Body of pancreas (tissue), 4 donors: ENCODE measurements around the gene INSIG1. TPM values are rescaled to one million over a fixed set of nuclear protein-coding genes. Genes with fewer than 3 reads are reported as not detected.
A peak's percentile ranks its signal among the peaks of the same experiment; 100 is the strongest.

Experiments
- ATAC-seq: fragments of 150-250 bp; one replicate; pipeline ENCODE4 v1.9.1; 2016
- DNase-seq, 4 donors: peaks; one replicate each; pipeline ENCODE4 v3.0.0-alpha.2; 2019
- H3K27ac ChIP-seq, 4 donors: fragments of 200-600 bp; sonication (generic); 1 replicate in 3 of 4; 2 replicates in 1 of 4; pipeline versions ENCODE4 v1.5.1 to v1.6.1; 2016 to 2019; ENCODE audit warnings: mild to moderate bottlenecking in 1 of 4, mixed read lengths in 1 of 4, moderate library complexity in 1 of 4
- H3K27me3 ChIP-seq, 2 donors: fragments of 200-600 bp; sonication (generic); one replicate each; pipeline ENCODE4 v1.6.0; 2016; ENCODE audit warnings: mild to moderate bottlenecking in 1 of 2
- H3K36me3 ChIP-seq, 2 donors: fragments of 200-600 bp; sonication (generic); replicated peaks in 1 of 2; 2 replicates each; pipeline ENCODE4 v1.5.1; 2016; ENCODE audit warnings: low read depth in 2 of 2; ENCODE audit not compliant: insufficient read depth in 1 of 2
- H3K4me1 ChIP-seq: fragments of 200-600 bp; sonication (generic); one replicate; pipeline ENCODE4 v1.6.0; 2016
- H3K4me3 ChIP-seq, 2 donors: fragments of 200-600 bp; sonication (generic); 1 replicate in 1 of 2; 2 replicates in 1 of 2; pipeline ENCODE4 v1.5.1; 2016 to 2019
- H3K9me3 ChIP-seq, 3 donors: fragments of 200-600 bp; sonication (generic); 1 replicate in 2 of 3; 2 replicates in 1 of 3; pipeline ENCODE4 v1.5.1; 2016
- CTCF ChIP-seq, 7 experiments: fragments of 450-650 bp in 4 of 7; fragments of 200-600 bp in 3 of 7; sonication (generic) in 3 of 7; IDR thresholded peaks; one replicate each; pipeline ENCODE4 v1.5.1; 2016 to 2019; ENCODE audit warnings: antibody characterized with exemption in 7 of 7
- POLR2A ChIP-seq, 3 donors: fragments of 450-650 bp; IDR thresholded peaks; one replicate each; pipeline ENCODE4 v1.6.1; 2016; ENCODE audit warnings: antibody characterized with exemption in 3 of 3, mild to moderate bottlenecking in 2 of 3
- WGBS, 2 donors: methylation state at CpG; one replicate each; pipeline ENCODE4 v1.1.5; 2017; 5-methylcytosine and 5-hydroxymethylcytosine counted together
- intact Hi-C: fragments of 100-400 bp; cut with DNase I; formaldehyde crosslinking; loops from one replicate; pipeline ENCODE4 v1.15.1; 2023
- total RNA-seq, 2 donors: library from RNA; depleted of rRNA; stranded (reverse); fragments of >200 nt; gene quantifications; one replicate each; pipeline ENCODE4 v1.1.0, GENCODE V29; 2016

The INSIG1 gene
- total RNA-seq, 2 donors from 2014 or later = 47.0 to 79.8 TPM

DNA sequence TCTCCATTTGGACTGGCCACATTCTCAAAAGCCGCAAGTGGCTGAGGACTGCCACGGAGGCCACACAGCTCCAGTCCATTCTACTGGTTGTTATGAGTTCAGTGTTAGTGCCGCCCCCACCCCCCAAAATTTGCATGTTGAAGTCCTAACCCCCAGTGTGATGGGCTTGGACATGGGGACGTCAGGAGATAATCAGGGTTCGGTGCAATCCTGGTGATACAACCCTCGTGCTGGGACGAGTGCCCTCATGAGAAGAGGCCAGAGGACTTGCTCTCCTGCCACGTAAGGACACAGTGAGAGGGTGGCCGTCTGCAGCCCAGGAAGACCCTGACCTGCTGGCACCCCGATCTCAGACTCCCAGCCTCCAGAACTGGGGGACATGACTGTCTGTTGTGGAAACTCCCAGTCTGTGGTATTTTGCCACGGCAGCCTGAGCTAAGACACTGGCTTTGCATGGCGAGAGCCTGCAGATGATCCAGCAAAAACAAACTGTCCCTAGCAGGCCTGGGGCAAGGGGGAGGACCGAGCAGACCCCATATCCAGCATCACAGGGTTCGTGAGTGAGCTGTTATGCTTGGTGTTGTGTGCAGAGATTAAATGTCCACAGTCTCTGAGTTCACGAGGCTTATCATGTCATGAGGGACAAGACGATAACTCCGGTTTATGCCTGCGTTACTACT is 41.5 kb upstream of the INSIG1 start:
- WGBS, 2 donors = 55 to 72% methylated on average over 11 to 18 of the region's 18 CpGs
- Histone ChIP-seq H3K36me3 (no peaks in the 10 kb centered on the region), H3K27ac (peak overlapping the region in 3 of 4 donors; percentile 87 to 93 (median 88)), H3K27me3 (no peaks in the 10 kb centered on the region), H3K4me1 (peaks cover 66% of the 10 kb centered on the region), H3K9me3 (no peaks in the 10 kb centered on the region), H3K4me3 (no peak overlapping the region)
- no peak for TF ChIP-seq POLR2A (IDR thresholded peaks at IDR 0.05)
- intact Hi-C loops = no loop called here
- DNase-seq (no peak), ATAC-seq (no peak)

DNA sequence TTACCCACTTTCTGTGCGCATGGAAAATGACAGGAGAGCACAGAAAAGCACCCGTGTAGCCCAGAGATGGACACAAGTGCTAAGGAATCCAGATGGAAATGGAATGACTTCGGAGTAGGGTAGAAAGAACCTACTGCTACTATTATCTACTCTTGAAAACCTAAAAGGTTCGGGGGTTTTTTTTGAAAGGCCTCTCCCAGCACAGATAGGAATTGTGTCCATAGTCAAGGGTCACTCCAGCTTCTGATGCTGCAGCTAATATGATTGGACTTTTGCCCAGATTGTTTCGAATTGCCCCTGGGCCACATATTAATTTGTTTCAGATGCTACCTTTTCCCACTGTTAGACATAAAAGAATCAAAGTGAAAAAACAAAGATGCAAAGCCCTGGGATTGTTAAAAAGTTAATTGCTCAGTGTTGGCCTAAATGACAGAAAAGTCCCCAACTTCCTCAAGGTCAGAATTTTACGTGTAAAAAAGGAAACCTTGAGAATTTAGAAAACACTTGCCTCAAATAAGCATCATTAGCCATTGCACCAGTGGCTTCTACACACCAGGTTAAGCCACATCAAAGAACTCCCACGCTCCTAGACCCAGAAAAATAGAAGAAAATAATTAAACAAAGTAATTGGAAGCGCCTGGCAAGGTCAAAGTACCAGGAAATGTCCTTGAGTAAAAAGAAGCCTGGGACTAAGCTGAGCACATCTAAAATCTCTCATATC is 40.8 kb upstream of the INSIG1 start:
- intact Hi-C loops = no loop called here
- 36 to 44% methylated on average over 8 of the region's 8 CpGs for WGBS, 2 donors
- ATAC-seq = no peak
- no peaks in the 10 kb centered on the region for H3K27me3 ChIP-seq
- H3K27ac ChIP-seq = peak overlapping the region; percentile 87 to 95 (median 90)
- no peak for DNase-seq
- H3K9me3 ChIP-seq = no peaks in the 10 kb centered on the region
- TF ChIP-seq CTCF (IDR thresholded peaks at IDR 0.05) (no peak), POLR2A (IDR thresholded peaks at IDR 0.05) (no peak)
- no peaks in the 10 kb centered on the region for H3K36me3 ChIP-seq
- H3K4me1 ChIP-seq = peaks cover 59% of the 10 kb centered on the region
- no peak overlapping the region for H3K4me3 ChIP-seq

GRCh38 chr7:155257482-155258225 is 40.0 kb upstream of the INSIG1 start:
- peak overlapping the region; percentile 87 to 95 (median 90) for H3K27ac ChIP-seq
- WGBS, 2 donors = 29 to 46% methylated on average over 20 to 29 of the region's 30 CpGs
- no peak overlapping the region for H3K4me3 ChIP-seq
- H3K4me1 ChIP-seq = peaks cover 52% of the 10 kb centered on the region
- no peaks in the 10 kb centered on the region for H3K9me3 ChIP-seq
- intact Hi-C loops = no loop called here
- DNase-seq (peak; percentile 71 to 89 (median 80)), ATAC-seq (peak; percentile 67)
- TF ChIP-seq CTCF (IDR thresholded peaks at IDR 0.05) (no peak), POLR2A (IDR thresholded peaks at IDR 0.05) (peak in 2 of 3 donors; percentile 50 to 53)
- no peaks in the 10 kb centered on the region for H3K27me3 ChIP-seq
- no peaks in the 10 kb centered on the region for H3K36me3 ChIP-seq

DNA sequence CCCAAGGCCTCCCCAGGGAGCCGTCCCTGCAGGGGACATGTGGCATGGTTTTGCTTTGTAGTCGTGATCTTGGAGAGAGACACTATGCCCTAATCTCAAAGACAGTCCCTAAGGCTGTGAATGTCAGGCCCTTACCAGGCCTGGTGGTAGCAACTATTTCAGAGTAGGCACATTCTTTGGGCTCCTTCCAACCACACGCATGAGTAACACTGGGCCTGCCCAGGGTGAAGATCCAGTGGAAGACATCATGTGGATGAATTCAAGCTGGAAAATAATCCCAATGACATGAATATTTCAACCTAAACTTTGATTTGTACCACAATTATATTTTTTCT is 39.5 kb upstream of the INSIG1 start:
- H3K4me1 ChIP-seq = peaks cover 47% of the 10 kb centered on the region
- no peaks in the 10 kb centered on the region for H3K27me3 ChIP-seq
- H3K36me3 ChIP-seq = no peaks in the 10 kb centered on the region
- no peak for TF ChIP-seq CTCF (IDR thresholded peaks at IDR 0.05)
- TF ChIP-seq POLR2A (IDR thresholded peaks at IDR 0.05) = no peak
- H3K4me3 ChIP-seq = no peak overlapping the region
- H3K9me3 ChIP-seq = no peaks in the 10 kb centered on the region
- H3K27ac ChIP-seq = peak overlapping the region; percentile 87 to 95 (median 90)
- 21 to 40% methylated on average over 3 of the region's 3 CpGs for WGBS, 2 donors
- peak in 3 of 4 donors; percentile 44 to 63 (median 62) for DNase-seq
- intact Hi-C loops = no loop called here
- no peak for ATAC-seq

DNA sequence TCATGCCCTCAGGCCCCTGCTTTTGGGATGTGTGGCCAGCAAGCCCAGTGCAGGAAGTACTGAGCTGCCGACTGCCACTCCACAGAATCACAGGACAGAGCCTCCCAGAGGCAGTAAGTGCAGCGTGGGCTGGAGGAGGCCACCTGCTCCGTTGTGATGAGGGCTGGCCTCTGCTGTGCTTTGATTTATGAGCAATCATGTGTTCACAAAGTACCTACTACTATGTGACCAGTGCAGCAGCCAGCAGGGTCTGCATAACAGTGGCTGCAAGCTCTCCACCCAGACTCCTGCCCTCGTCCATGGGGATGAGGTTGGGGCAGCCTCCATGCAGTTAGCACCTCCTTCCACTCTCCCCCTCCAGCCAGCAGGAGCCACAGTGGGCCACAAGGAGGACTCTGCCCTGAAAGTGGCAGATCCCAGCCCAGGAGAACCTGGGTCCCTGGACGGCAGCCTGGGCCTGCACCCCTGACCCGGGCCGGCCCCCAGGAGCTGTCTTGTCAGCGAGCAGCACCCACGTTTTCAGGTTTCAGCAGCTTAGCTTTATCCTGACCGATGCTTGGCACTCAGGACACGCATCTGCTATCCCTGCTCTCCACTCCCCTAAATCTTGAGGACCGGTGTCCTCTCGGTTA is 37.7 kb upstream of the INSIG1 start:
- H3K4me1 ChIP-seq = peaks cover 29% of the 10 kb centered on the region

More for the DNA sequence above, 37.7 kb upstream of the INSIG1 start:
- H3K9me3 ChIP-seq = no peaks in the 10 kb centered on the region
- WGBS, 2 donors = 86 to 91% methylated on average over 12 to 13 of the region's 13 CpGs
- H3K27ac ChIP-seq = no peak overlapping the region
- ATAC-seq = no peak
- H3K36me3 ChIP-seq = no peaks in the 10 kb centered on the region
- no peak for TF ChIP-seq CTCF (IDR thresholded peaks at IDR 0.05)
- TF ChIP-seq POLR2A (IDR thresholded peaks at IDR 0.05) = no peak
- intact Hi-C loops = no loop called here
- no peak overlapping the region for H3K4me3 ChIP-seq
- no peak for DNase-seq
- H3K27me3 ChIP-seq = no peaks in the 10 kb centered on the region
